Spleen (tissue), 7 donors: Measurements from ENCODE around the gene TSPAN14.

ENCODE experiments used
- POLR2A ChIP-seq, 3 donors: fragments of 450-650 bp; IDR thresholded peaks; one replicate each; pipeline ENCODE4 v1.5.1; 2017; ENCODE audit warnings: antibody characterized with exemption in 3 of 3, mild to moderate bottlenecking in 1 of 3
- TF ChIP-seq, protein P1 (sequence below), 11 experiments: fragments of 200-600 bp in 7 of 11; fragments of 450-650 bp in 4 of 11; sonication (generic) in 4 of 11; IDR thresholded peaks in 8 of 11; conservative IDR thresholded peaks in 3 of 11; 1 replicate in 7 of 11; 2 replicates in 4 of 11; pipeline versions ENCODE4 v1.4.0 to v1.8.0; 2016 to 2021; ENCODE audit warnings: antibody characterized with exemption in 11 of 11, inconsistent platforms in 4 of 11, mild to moderate bottlenecking in 1 of 11
- donor health status: DM: no; HTN: no; CAD: no; lungs with moderate emphysema.
- donor health status: DM: no; HTN: no; CAD: no.
- donor health status: DM: no; HTN: no; CAD: no.

DNA sequence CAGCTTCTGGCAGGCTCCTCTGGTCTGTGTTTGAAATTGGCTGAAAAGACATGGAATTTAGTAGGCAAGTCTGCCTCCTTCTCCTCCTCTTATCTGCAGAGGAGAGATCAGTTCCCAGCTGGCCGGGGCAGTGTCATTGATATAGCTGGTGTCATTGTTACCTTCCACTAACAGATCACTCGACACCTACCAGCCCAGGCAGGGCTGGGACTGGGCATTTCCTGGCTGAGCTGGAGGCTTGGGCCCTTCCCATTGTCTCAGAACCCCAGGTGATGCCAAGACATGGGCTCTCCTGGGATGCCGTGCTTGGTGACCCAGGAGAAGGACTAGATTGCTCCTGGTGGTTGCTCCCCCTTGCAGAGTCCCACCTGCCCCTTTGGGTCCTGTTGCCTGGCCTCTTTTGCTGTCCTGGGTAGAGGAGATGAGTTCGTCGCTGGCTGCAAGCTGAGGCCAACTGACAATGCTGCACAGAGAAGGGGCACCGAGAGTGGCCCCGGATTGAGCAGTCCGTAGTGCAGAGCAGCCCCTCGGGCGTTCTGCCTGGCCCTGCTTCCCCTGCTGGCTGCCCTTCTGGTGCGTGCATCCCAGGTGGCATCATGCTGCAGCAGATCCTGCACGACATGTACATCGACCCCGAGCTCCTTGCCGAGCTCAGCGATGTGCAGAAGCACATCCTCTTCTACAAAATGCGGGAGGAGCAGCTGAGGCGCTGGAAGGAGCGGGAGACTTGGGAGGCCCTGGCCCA, 83.8 kb downstream of the TSPAN14 start, which contains the start of gene SH2D4B:
- TF ChIP-seq, protein P1, sequence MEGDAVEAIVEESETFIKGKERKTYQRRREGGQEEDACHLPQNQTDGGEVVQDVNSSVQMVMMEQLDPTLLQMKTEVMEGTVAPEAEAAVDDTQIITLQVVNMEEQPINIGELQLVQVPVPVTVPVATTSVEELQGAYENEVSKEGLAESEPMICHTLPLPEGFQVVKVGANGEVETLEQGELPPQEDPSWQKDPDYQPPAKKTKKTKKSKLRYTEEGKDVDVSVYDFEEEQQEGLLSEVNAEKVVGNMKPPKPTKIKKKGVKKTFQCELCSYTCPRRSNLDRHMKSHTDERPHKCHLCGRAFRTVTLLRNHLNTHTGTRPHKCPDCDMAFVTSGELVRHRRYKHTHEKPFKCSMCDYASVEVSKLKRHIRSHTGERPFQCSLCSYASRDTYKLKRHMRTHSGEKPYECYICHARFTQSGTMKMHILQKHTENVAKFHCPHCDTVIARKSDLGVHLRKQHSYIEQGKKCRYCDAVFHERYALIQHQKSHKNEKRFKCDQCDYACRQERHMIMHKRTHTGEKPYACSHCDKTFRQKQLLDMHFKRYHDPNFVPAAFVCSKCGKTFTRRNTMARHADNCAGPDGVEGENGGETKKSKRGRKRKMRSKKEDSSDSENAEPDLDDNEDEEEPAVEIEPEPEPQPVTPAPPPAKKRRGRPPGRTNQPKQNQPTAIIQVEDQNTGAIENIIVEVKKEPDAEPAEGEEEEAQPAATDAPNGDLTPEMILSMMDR (IDR thresholded peaks at IDR 0.05 in 8 of 11, conservative IDR thresholded peaks at IDR 0.05 in 3 of 11): no peak
- no peak for TF ChIP-seq POLR2A (IDR thresholded peaks at IDR 0.05)
